Activated CD4-positive, alpha-beta T cell treated with anti-CD3 and anti-CD28 coated beads, Interleukin-2, amount 50 U/mL, for 16 hours (primary cell): ENCODE results near the gene NKD2.
"Not testable (repeated sequence)": the region's sequence is repeated elsewhere in the genome, so short reads cannot be mapped to it uniquely, and the experiment has no call there.

ENCODE experiments used
- DNase-seq: peaks from one replicate; pipeline ENCODE4 v3.0.0-alpha.2; 2020

NKD2 gene

GRCh38 chr5:1008451-1009358 is at the start of gene NKD2:
Gene NKD2 (plus strand): TSS chr5:1008802. CDS start chr5:1009058, 256 bp downstream.
- DNase-seq, result peak; percentile 24

GRCh38 chr5:959581-960531 is 48.7 kb upstream of the NKD2 start:
- DNase-seq, result no peak

GRCh38 chr5:960551-960950 is 48.1 kb upstream of the NKD2 start:
- no peak for DNase-seq

GRCh38 chr5:961002-961710 is 47.4 kb upstream of the NKD2 start:
- DNase-seq, result no peak

- no peak for DNase-seq
Measured at GRCh38 chr5:961711-962240, 46.8 kb upstream of the NKD2 start.

GRCh38 chr5:962386-962785 is 46.2 kb upstream of the NKD2 start:
- no peak for DNase-seq

GRCh38 chr5:962801-963200 is 45.8 kb upstream of the NKD2 start:
- no peak for DNase-seq

- no peak for DNase-seq
Measured at GRCh38 chr5:963310-963672, 45.3 kb upstream of the NKD2 start.

GRCh38 chr5:963673-964531 is 44.7 kb upstream of the NKD2 start:
- peak; percentile 71 for DNase-seq

- no peak for DNase-seq
Measured at GRCh38 chr5:964821-965220, 43.8 kb upstream of the NKD2 start.

GRCh38 chr5:965604-966344 is 42.8 kb upstream of the NKD2 start:
- DNase-seq, result no peak

- DNase-seq, result no peak
Measured at GRCh38 chr5:966345-966710, 42.3 kb upstream of the NKD2 start.

- DNase-seq, result no peak
Measured at GRCh38 chr5:966941-967340, 41.7 kb upstream of the NKD2 start.

GRCh38 chr5:968881-969280 is 39.7 kb upstream of the NKD2 start:
- no peak for DNase-seq

- no peak for DNase-seq
Measured at GRCh38 chr5:969408-969839, 39.2 kb upstream of the NKD2 start.

GRCh38 chr5:972575-972974 is 36.0 kb upstream of the NKD2 start:
- not testable (repeated sequence) for DNase-seq

- no peak for DNase-seq
Measured at GRCh38 chr5:976849-977751, 31.5 kb upstream of the NKD2 start.

- no peak for DNase-seq
Measured at GRCh38 chr5:978054-978453, 30.5 kb upstream of the NKD2 start.

GRCh38 chr5:978693-979092 is 29.9 kb upstream of the NKD2 start:
- DNase-seq, result no peak
